ENCODE data around the gene FTSJ1.

Gene FTSJ1

DNA sequence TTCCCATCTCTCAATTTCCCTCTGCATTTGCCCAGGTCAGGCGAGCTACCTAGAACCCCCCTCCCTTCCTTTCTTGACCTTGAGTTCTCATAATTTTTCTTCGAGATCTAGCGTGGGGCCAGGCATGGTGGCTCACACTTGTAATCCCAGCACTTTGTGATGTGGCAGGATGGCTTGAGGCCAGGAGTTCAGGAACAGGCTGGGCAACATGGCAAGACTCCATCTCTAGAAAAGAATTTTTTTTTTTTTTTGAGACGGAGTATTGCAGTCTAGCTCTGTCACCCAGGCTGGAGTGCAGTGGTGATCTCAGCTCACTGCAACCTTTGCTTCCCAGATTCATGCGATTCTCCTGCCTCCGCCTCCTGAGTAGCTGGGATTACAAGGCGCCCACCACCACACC, 28.3 kb downstream of the FTSJ1 start:
- no peak overlapping the region for H3K9ac ChIP-seq (ENCODE audit: low read depth, low read length, poor library complexity, severe bottlenecking)
- H3K36me3 ChIP-seq (ENCODE audit: insufficient read depth, low read length): no peaks in the 10 kb centered on the region
- no peak overlapping the region for H2AFZ ChIP-seq (ENCODE audit: low read length)
- no peaks in the 10 kb centered on the region for H4K20me1 ChIP-seq (ENCODE audit: insufficient read depth, low read length, poor library complexity, severe bottlenecking)
- no peaks in the 10 kb centered on the region for H3K9me2 ChIP-seq (replicated peaks; ENCODE audit: low read depth, low read length)
- no peaks in the 10 kb centered on the region for H3F3A ChIP-seq (ENCODE audit: low read depth)
- H3K79me2 ChIP-seq (ENCODE audit: insufficient read depth, low read length): no peaks in the 10 kb centered on the region
- TF ChIP-seq EZH2phosphoT487 (IDR thresholded peaks at IDR 0.05; ENCODE audit: borderline replicate concordance) (no peak), CTCF (conservative IDR thresholded peaks at IDR 0.05; ENCODE audit: low read length) (no peak)
- no peaks in the 10 kb centered on the region for H3K9me3 ChIP-seq (ENCODE audit: insufficient read depth, low read depth, low read length)
- no peaks in the 10 kb centered on the region for H3K27me3 ChIP-seq (ENCODE audit: insufficient read depth, low read length, poor library complexity, severe bottlenecking)
- peaks cover under 1% of the 10 kb centered on the region for H3K4me1 ChIP-seq (ENCODE audit: insufficient read depth, low read length, poor library complexity, severe bottlenecking)
- no peak overlapping the region for H3K4me2 ChIP-seq (ENCODE audit: low read depth, low read length, poor library complexity, severe bottlenecking)
- no peak overlapping the region for H3K4me3 ChIP-seq (ENCODE audit: low read length, poor library complexity, severe bottlenecking)

DNA sequence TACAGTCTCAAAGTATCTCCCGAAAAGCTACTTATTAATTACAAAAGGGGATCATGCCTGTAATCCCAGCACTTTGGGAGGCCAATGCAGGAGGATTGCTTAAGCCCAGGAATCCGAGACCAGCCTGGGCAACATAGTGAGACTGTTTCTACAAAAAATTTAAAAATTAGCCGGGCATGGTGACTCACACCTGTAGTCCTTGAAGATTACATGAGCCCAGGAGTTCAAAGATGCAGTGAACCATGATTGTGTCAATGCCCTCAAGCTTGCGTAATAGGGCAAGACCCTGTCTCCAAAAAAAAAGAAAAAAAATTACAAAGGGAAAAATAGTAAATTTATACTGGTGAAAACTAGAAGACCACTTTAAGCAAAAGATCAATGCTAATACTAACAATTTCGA, 29.5 kb downstream of the FTSJ1 start:
- TF ChIP-seq EZH2phosphoT487 (IDR thresholded peaks at IDR 0.05; ENCODE audit: borderline replicate concordance) (no peak), CTCF (conservative IDR thresholded peaks at IDR 0.05; ENCODE audit: low read length) (no peak)
- no peaks in the 10 kb centered on the region for H3F3A ChIP-seq (ENCODE audit: low read depth)
- H3K4me2 ChIP-seq (ENCODE audit: low read depth, low read length, poor library complexity, severe bottlenecking): no peak overlapping the region

GRCh38 chrX:48507246-48507645, 31.2 kb downstream of the FTSJ1 start:
- Histone ChIP-seq H3K9me2 (replicated peaks; ENCODE audit: low read depth, low read length) (no peaks in the 10 kb centered on the region), H4K20me1 (ENCODE audit: insufficient read depth, low read length, poor library complexity, severe bottlenecking) (no peaks in the 10 kb centered on the region), H3K9ac (ENCODE audit: low read depth, low read length, poor library complexity, severe bottlenecking) (no peak overlapping the region), H3K79me2 (ENCODE audit: insufficient read depth, low read length) (no peaks in the 10 kb centered on the region), H3F3A (ENCODE audit: low read depth) (no peaks in the 10 kb centered on the region), H3K4me2 (ENCODE audit: low read depth, low read length, poor library complexity, severe bottlenecking) (no peak overlapping the region), H3K9me3 (ENCODE audit: insufficient read depth, low read depth, low read length) (no peaks in the 10 kb centered on the region), H3K36me3 (ENCODE audit: insufficient read depth, low read length) (no peaks in the 10 kb centered on the region), H3K4me1 (ENCODE audit: insufficient read depth, low read length, poor library complexity, severe bottlenecking) (peaks cover 4% of the 10 kb centered on the region), H3K4me3 (ENCODE audit: low read length, poor library complexity, severe bottlenecking) (no peak overlapping the region), H2AFZ (ENCODE audit: low read length) (no peak overlapping the region), H3K27me3 (ENCODE audit: insufficient read depth, low read length, poor library complexity, severe bottlenecking) (no peaks in the 10 kb centered on the region)
- TF ChIP-seq CTCF (conservative IDR thresholded peaks at IDR 0.05; ENCODE audit: low read length) (no peak), EZH2phosphoT487 (IDR thresholded peaks at IDR 0.05; ENCODE audit: borderline replicate concordance) (no peak)

More for the DNA sequence above, 29.5 kb downstream of the FTSJ1 start:
- Histone ChIP-seq H3K27me3 (ENCODE audit: insufficient read depth, low read length, poor library complexity, severe bottlenecking) (no peaks in the 10 kb centered on the region), H4K20me1 (ENCODE audit: insufficient read depth, low read length, poor library complexity, severe bottlenecking) (no peaks in the 10 kb centered on the region), H3K9ac (ENCODE audit: low read depth, low read length, poor library complexity, severe bottlenecking) (no peak overlapping the region), H3K4me1 (ENCODE audit: insufficient read depth, low read length, poor library complexity, severe bottlenecking) (peaks cover 4% of the 10 kb centered on the region), H3K9me2 (replicated peaks; ENCODE audit: low read depth, low read length) (no peaks in the 10 kb centered on the region), H3K36me3 (ENCODE audit: insufficient read depth, low read length) (no peaks in the 10 kb centered on the region), H3K9me3 (ENCODE audit: insufficient read depth, low read depth, low read length) (no peaks in the 10 kb centered on the region), H3K4me3 (ENCODE audit: low read length, poor library complexity, severe bottlenecking) (no peak overlapping the region), H2AFZ (ENCODE audit: low read length) (no peak overlapping the region), H3K79me2 (ENCODE audit: insufficient read depth, low read length) (no peaks in the 10 kb centered on the region)
